Gastroesophageal sphincter (tissue), 4 donors: Measurements from ENCODE around the gene CD276. TPM values are rescaled to one million over a fixed set of nuclear protein-coding genes. Genes with fewer than 3 reads are reported as not detected.
"Not testable (repeated sequence)": the region's sequence is repeated elsewhere in the genome, so short reads cannot be mapped to it uniquely, and the experiment has no call there.

Experiments
- ATAC-seq: fragments of 150-250 bp; one replicate; pipeline ENCODE4 v1.9.1; 2016; ENCODE audit warnings: mild to moderate bottlenecking, moderate library complexity
- H3K27ac ChIP-seq, 4 donors: fragments of 200-600 bp; sonication (generic) in 3 of 4; 1 replicate in 3 of 4; 2 replicates in 1 of 4; pipeline ENCODE4 v1.5.1; 2016 to 2019
- H3K27me3 ChIP-seq: fragments of 200-600 bp; sonication (generic); one replicate; pipeline ENCODE4 v1.5.1; 2019
- H3K36me3 ChIP-seq, 2 donors: fragments of 200-600 bp; sonication (generic); one replicate each; pipeline ENCODE4 v1.5.1; 2019; ENCODE audit warnings: control low read depth in 1 of 2
- H3K4me1 ChIP-seq, 3 donors: fragments of 200-600 bp; sonication (generic); 1 replicate in 2 of 3; 2 replicates in 1 of 3; pipeline ENCODE4 v1.5.1; 2016 to 2019; ENCODE audit warnings: control low read depth in 2 of 3
- H3K4me3 ChIP-seq, 2 donors: fragments of 200-600 bp; sonication (generic); one replicate each; pipeline ENCODE4 v1.5.1; 2019; ENCODE audit warnings: mild to moderate bottlenecking in 1 of 2, moderate library complexity in 1 of 2
- H3K9me3 ChIP-seq, 3 donors: fragments of 200-600 bp; sonication (generic); one replicate each; pipeline ENCODE4 v1.5.1; 2017 to 2019; ENCODE audit warnings: control low read depth in 2 of 3
- EP300 ChIP-seq: sonication (generic); formaldehyde crosslinking; IDR thresholded peaks from one replicate; pipeline ENCODE4 v1.6.1; 2017; ENCODE audit warnings: antibody characterized with exemption, mild to moderate bottlenecking
- POLR2A ChIP-seq, 2 donors: fragments of 450-650 bp; IDR thresholded peaks; one replicate each; pipeline ENCODE4 v1.6.1; 2017; ENCODE audit warnings: antibody characterized with exemption in 2 of 2, mild to moderate bottlenecking in 2 of 2, moderate library complexity in 1 of 2
- POLR2AphosphoS5 ChIP-seq: sonication (generic); formaldehyde crosslinking; IDR thresholded peaks from one replicate; pipeline ENCODE4 v1.6.1; 2017; ENCODE audit warnings: antibody characterized with exemption
- WGBS, 2 donors: methylation state at CpG; one replicate each; pipeline ENCODE4 v1.1.5; 2018; ENCODE audit warnings: low coverage in 1 of 2; 5-methylcytosine and 5-hydroxymethylcytosine counted together
- total RNA-seq, 4 donors: library from RNA; depleted of rRNA; stranded (reverse); fragments of >200 nt; gene quantifications; one replicate each; pipeline ENCODE4 v1.1.0, GENCODE V29; 2016
- TF ChIP-seq, protein P1 (sequence below), 4 experiments: fragments of 200-600 bp in 2 of 4; fragments of 450-650 bp in 2 of 4; sonication (generic) in 1 of 4; IDR thresholded peaks; one replicate each; pipeline ENCODE4 v1.5.1; 2017 to 2019; ENCODE audit warnings: antibody characterized with exemption in 4 of 4, mild to moderate bottlenecking in 2 of 4, moderate library complexity in 2 of 4

CD276 gene
- total RNA-seq, 4 donors from 2014 or later: 34.7 to 61.5 (median 48.0) TPM

DNA sequence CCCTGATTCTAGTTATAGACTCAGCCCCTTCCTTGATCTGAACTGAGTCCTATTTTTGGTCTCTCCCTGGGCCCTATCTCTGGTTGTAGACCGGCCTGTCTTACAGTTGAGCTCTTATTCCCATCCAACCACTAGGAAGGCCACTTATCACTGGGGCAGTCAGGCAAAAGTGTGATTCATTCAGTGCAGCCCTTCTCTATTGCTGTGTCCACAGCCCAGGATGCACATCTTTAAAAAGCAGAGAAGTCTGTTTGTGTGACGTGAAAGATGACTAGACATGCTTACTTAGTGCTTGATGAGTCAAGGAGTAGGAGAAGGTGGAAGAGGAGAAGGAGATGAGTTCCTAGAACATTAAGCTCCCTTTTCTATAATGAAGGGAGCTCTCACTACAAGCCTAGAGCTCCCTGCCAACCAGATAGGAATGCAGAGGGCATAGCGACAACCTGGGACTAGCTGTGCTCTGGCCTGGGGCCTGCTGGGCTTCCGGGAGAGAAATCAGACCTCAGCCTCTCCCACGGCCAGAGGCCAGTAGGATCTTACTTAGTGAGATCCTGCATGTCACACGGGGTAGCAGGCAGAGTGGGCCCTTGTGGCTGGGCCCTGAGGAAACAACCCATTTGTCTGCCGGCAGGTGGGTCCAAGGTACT is 43.3 kb downstream of the CD276 start:
- no peak for ATAC-seq
- WGBS, 2 donors: 77 to 80% methylated on average over 3 to 4 of the region's 7 CpGs
- Histone ChIP-seq H3K4me3 (no peak overlapping the region), H3K27me3 (peaks cover 6% of the 10 kb centered on the region), H3K9me3 (no peaks in the 10 kb centered on the region), H3K27ac (no peak overlapping the region), H3K36me3 (no peaks in the 10 kb centered on the region), H3K4me1 (no peaks in the 10 kb centered on the region)
- TF ChIP-seq EP300 (no peak), POLR2AphosphoS5 (no peak), POLR2A (IDR thresholded peaks at IDR 0.05) (no peak)
- TF ChIP-seq, protein P1, sequence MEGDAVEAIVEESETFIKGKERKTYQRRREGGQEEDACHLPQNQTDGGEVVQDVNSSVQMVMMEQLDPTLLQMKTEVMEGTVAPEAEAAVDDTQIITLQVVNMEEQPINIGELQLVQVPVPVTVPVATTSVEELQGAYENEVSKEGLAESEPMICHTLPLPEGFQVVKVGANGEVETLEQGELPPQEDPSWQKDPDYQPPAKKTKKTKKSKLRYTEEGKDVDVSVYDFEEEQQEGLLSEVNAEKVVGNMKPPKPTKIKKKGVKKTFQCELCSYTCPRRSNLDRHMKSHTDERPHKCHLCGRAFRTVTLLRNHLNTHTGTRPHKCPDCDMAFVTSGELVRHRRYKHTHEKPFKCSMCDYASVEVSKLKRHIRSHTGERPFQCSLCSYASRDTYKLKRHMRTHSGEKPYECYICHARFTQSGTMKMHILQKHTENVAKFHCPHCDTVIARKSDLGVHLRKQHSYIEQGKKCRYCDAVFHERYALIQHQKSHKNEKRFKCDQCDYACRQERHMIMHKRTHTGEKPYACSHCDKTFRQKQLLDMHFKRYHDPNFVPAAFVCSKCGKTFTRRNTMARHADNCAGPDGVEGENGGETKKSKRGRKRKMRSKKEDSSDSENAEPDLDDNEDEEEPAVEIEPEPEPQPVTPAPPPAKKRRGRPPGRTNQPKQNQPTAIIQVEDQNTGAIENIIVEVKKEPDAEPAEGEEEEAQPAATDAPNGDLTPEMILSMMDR (IDR thresholded peaks at IDR 0.05): no peak

DNA sequence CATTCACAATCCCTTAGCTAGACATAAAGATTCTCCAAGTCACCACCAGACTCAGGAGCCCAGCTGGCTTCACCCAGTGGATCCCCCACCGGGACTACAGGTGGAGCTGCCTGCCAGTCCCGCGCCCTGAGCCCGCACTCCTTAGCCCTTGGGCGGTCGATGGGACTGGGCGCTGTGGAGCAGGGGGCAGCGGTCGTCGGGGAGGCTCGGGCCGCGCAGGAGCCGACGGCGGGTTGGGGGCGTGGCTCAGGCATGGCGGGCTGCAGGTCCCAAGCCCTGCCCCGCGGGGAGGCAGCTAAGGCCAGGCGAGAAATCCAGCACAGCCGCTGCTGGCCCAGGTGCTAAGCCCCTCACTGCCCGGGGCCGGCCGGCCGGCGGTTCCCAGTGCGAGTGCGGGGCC is 47.9 kb downstream of the CD276 start:
- H3K4me1 ChIP-seq, H3K4me3 ChIP-seq, ATAC-seq, H3K27ac ChIP-seq, H3K9me3 ChIP-seq, H3K36me3 ChIP-seq: not testable (repeated sequence)
- WGBS, 2 donors: no CpG with 5 or more reads among the region's 29 CpGs
- peaks cover 40% of the 10 kb centered on the region for H3K27me3 ChIP-seq

DNA sequence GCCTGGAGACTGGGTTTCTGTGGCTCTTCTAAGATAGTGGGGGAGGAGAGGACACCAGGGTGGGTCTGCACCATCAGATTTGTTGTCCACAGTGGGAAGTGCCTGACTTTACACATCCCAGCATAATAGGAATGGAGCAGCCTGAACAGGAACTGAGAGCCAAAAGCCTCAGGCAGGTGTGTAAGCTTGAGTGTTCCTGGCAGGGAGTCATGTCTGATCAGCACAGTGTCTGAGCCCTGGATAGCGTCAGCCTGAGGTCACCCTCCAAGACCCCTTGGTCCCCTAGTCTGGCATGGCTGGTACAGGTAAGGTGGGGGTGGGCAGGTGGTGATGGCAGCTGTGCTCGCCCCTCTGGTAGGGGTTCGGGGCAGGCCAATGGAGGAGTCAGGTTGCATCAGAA is 48.7 kb downstream of the CD276 start:
- Histone ChIP-seq H3K4me1 (no peaks in the 10 kb centered on the region), H3K36me3 (no peaks in the 10 kb centered on the region), H3K27ac (no peak overlapping the region), H3K9me3 (no peaks in the 10 kb centered on the region), H3K4me3 (no peak overlapping the region), H3K27me3 (peaks cover 40% of the 10 kb centered on the region)
- no peak for TF ChIP-seq EP300
- no peak for TF ChIP-seq POLR2AphosphoS5
- TF ChIP-seq POLR2A (IDR thresholded peaks at IDR 0.05): no peak
- TF ChIP-seq, protein P1 (IDR thresholded peaks at IDR 0.05): no peak
- no peak for ATAC-seq
- 60% methylated on average over 1 of the region's 3 CpGs; no CpG with 5 or more reads in 1 of the 2 donors for WGBS, 2 donors

DNA sequence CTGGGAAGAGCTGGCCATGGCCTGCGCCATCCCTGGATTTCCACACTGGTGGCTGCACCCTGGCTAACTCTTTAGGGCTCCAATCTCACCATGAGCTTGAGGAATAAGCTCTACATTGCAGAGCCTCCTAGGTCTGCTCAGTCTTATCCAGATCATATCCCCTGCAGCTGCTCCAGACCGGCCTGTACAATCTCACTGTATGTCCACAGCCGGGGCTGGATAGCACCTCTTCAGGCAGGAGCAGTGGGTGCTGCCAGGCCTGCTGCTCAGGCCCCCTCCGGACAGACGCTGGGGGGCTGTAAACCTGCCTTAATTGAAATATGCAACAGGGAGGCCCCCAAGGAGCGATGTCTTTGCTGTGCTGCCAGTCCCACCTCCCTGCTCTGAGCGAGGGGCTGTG is 53.4 kb downstream of the CD276 start:
- ATAC-seq: no peak
- Histone ChIP-seq H3K36me3 (peaks cover 0 to 8% of the 10 kb centered on the region in 2 donors), H3K4me3 (no peak overlapping the region), H3K27ac (no peak overlapping the region), H3K27me3 (peaks cover 33% of the 10 kb centered on the region), H3K9me3 (no peaks in the 10 kb centered on the region), H3K4me1 (peaks cover 0 to 10% (median 9%) of the 10 kb centered on the region in 3 donors)
- TF ChIP-seq POLR2AphosphoS5 (no peak), POLR2A (IDR thresholded peaks at IDR 0.05) (no peak), EP300 (no peak)
- TF ChIP-seq, protein P1 (IDR thresholded peaks at IDR 0.05): no peak
- 80% methylated on average over 2 of the region's 7 CpGs; no CpG with 5 or more reads in 1 of the 2 donors for WGBS, 2 donors

DNA sequence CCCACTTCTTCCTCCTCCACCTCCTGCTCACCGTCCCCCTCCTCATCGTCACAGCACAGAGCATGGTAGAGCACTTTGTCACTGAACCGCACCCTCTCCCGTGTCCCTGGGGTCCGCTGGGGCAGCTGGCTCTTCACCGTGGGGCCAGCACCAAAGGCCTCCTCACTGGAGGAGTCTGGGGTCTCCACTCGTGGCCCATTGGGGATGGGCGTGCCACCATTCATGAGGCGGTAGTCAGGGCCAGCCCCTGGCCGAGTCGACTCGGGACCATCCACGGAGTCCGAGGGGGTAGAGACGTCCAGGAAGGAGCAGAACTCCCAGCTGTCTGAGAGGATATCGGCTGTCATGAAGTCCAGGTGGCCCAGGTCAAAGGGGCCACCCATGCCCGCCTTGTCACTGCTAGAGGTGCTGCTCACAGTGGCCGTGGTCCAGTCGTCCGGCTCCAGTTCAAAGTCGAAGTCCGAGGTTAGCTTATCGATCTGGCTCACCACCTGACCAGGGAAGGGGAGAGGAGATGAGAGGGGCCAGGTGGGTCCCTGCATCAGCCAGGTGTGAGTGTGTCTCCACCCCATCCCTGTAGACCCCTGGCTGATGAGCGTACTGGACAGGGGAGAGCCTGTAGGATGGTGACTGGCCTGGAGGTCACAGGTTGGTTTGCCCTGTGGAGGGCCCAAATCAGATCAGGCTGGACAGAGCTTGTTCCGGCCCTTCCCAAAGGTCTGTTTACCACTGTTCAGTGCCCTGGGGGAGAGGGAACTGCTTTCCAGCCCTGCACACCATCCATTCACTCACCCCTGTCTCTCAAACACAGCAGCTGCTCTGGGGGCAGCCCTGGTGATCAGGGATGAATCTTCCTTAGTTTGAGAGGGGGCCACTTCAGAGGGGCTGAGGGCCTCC is 56.2 kb downstream of the CD276 start:
- TF ChIP-seq, protein P1 (IDR thresholded peaks at IDR 0.05): no peak
- TF ChIP-seq POLR2AphosphoS5: no peak
- no peak for TF ChIP-seq EP300
- TF ChIP-seq POLR2A (IDR thresholded peaks at IDR 0.05): no peak
- ATAC-seq: no peak
- Histone ChIP-seq H3K27ac (no peak overlapping the region), H3K36me3 (peaks cover 0 to 8% of the 10 kb centered on the region in 2 donors), H3K4me1 (peaks cover 0 to 17% (median 15%) of the 10 kb centered on the region in 3 donors), H3K9me3 (no peaks in the 10 kb centered on the region), H3K27me3 (peaks cover 9% of the 10 kb centered on the region), H3K4me3 (no peak overlapping the region)
- 90% methylated on average over 2 of the region's 25 CpGs; no CpG with 5 or more reads in 1 of the 2 donors for WGBS, 2 donors
